Embryonic facial prominence (tissue), 1 donor: Measurements from ENCODE around the gene DRD5.

Source experiments
- DNase-seq: peaks from one replicate; pipeline ENCODE4 v3.0.0-alpha.2; 2016; ENCODE audit errors: extremely low spot score

The DRD5 gene

DNA sequence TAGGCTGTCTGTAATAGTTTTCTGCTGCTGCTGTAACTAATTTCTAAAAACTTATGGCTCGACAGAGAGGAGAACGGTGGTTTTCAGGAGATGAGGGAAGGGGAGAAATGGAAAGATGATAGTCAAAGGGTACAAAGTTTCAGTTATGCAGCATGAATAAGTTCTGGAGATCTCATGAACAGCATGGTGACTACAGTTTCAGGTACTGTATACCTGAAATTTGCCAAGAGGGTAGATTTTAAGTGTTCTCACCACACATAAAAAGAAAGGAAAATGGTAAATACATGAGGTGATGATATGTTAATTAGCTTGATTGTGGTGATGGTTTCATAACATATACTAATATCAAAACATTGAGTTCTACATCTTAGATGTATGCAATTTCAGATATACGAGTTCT lies 34.9 kb downstream of the DRD5 start:
- DNase-seq, result no peak

DNA sequence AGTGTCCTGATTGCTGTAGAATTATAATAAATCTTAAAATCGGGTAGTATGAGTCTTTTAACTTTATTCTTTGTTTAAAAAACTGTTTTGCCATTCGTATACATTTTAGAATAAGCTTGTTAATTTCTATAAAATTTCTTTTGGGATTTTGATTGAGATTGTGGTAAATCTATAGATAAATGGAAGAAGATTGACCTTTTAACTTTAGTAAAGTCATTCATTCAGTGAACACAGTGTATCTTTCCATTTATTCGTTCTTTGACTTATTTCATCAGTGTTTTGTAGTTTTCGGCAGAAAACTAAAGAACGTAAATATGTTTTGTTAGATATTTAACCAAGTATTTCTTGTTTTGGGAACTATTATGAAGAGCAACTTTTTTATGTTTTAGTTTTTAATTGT lies 38.9 kb downstream of the DRD5 start:
- no peak for DNase-seq

DNA sequence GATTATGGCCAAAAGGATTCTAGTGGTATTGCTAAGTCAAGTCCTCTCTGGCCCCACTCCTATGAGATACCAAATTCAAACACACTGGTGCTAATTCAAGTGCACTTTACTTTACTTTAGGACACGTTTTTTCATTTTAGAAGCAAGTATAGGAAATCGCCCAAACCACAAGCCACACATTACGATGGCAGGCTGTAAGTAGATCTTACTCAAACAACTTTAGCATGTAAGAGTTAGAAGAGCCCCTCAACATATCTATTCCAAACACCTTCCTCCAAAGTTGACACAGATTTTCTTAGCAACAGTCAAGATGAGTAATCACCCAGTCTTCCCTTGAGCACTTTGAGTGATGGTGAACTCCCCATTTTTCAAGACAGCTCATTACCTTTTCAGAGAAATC lies 43.6 kb downstream of the DRD5 start:
- DNase-seq, result no peak

DNA sequence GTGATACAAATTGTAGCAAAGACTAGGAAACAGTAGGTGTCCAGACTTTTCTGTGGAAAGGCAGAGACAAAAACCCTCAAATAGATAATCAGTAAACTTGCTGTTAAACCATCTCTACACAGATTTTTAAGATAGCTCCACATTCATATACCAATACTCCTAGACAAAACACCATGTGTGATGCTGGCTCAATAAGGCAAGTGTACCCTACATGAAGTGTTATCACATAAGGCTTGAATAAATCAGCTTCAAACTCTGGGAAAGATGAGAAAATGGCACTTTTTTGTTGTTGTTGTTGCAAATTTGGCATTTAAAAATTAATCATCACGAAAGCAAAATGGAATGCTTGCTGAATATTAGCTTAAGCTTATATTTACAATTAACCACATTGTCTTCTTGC lies 45.1 kb downstream of the DRD5 start:
- DNase-seq, result no peak

DNA sequence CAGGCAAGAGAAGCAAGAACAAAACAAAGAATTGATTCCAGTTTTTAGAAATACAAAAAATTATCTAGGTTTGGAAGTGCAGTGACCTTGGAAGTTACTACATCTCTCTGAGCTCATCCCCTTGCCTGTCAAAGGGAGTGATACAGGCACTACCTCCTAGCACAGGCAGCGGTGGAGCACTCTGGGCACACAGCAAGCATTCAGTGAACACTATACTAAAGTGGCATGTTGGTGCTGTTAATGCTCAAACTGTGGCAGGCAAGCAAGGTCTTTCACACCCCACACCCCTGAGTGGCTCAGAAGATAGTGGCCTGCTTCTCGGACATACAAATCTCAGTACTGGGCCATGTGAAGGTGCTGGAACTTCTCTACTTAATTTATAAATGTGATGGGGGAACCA lies 51.2 kb downstream of the DRD5 start:
- no peak for DNase-seq

DNA sequence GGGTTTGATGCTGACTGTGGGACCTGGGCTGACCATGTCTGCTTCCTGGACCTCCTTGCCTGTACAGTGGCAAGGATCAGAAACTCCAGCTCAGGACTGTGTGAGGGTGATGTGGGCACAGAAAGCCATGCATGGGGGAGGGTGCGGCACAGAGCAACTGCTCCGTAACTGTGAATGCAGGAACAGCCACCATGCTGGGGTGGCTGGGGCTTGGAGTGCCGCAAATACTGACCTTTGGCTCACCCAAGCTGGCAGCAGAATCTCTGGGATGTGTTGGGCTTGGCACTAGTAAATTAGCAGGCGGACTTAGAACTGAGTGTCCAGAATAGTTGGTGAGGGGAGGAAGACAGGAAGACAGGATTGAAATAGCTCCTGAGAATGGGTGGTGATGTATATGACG lies 52.0 kb downstream of the DRD5 start:
- DNase-seq, result no peak
